Measurements from ENCODE around the gene ANKLE2.
A peak's percentile ranks its signal among the peaks of the same experiment; 100 is the strongest.

Gene ANKLE2

DNA sequence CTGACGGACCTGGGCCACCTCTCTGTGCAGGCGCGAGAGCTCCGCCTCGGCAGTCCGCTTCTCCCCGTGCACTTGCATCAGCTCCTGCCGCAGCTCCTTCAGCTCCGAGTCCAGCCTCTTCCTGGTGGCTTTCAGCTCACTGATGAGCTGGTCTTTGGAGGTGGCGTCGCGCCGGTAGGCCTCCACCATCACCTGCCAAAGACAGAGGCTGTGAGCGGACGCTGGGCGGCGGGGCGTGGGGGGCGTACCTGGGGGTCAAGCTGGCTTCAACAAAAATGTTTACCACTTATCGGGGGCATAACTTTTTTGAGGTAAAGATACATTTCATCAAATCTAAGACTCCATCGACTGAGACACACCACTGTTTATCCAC lies 27.5 kb upstream of the ANKLE2 start:
- Mint-ChIP-seq H3K9me3 (peaks cover 9% of the 10 kb centered on the region), H3K27me3 (ENCODE audit: low read depth, poor library complexity) (peaks cover 3% of the 10 kb centered on the region), H3K36me3 (ENCODE audit: low read depth) (peaks cover 83% of the 10 kb centered on the region), H3K4me1 (no peaks in the 10 kb centered on the region), H3K4me3 (no peak overlapping the region), H3K27ac (peak overlapping the region; percentile 64)
- TF ChIP-seq CTCF (IDR thresholded peaks at IDR 0.05), result no peak
- no peak for DNase-seq

- H3K4me1 Mint-ChIP-seq, result no peaks in the 10 kb centered on the region
- H3K27ac Mint-ChIP-seq, result peak overlapping the region; percentile 75
- TF ChIP-seq CTCF (IDR thresholded peaks at IDR 0.05), result no peak
- H3K27me3 Mint-ChIP-seq (ENCODE audit: low read depth, poor library complexity), result peaks cover 3% of the 10 kb centered on the region
- no peak overlapping the region for H3K4me3 Mint-ChIP-seq
- peaks cover 5% of the 10 kb centered on the region for H3K9me3 Mint-ChIP-seq
- no peak for DNase-seq
- peaks cover 79% of the 10 kb centered on the region for H3K36me3 Mint-ChIP-seq (ENCODE audit: low read depth)
Observed at GRCh38 chr12:132788375-132789098, 26.9 kb upstream of the ANKLE2 start.

DNA sequence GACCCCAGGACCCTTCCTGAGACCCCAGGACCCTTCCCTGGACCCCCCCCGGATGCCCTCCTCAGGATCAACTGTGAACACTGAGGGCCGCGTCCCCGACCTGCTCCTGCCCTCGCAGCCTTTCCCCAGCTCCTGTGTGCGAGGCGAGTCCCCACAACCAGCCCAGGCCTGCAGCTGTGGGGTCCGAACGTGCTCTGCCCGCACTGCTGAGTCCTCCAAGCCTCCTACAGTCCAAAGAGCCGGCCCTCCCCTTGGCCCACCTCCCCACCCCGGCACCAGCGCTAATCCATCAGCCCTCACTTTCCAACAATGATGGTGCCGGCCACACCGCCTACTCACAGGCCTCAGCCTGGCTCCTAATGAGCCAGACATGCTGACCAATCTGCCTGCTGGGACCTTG lies 26.2 kb upstream of the ANKLE2 start:
- H3K4me1 Mint-ChIP-seq, result no peaks in the 10 kb centered on the region
- no peak overlapping the region for H3K4me3 Mint-ChIP-seq
- H3K9me3 Mint-ChIP-seq, result peaks cover 5% of the 10 kb centered on the region
- no peak for DNase-seq
- H3K27ac Mint-ChIP-seq, result no peak overlapping the region
- no peak for TF ChIP-seq CTCF (IDR thresholded peaks at IDR 0.05)
- peaks cover 78% of the 10 kb centered on the region for H3K36me3 Mint-ChIP-seq (ENCODE audit: low read depth)
- peaks cover 3% of the 10 kb centered on the region for H3K27me3 Mint-ChIP-seq (ENCODE audit: low read depth, poor library complexity)

DNA sequence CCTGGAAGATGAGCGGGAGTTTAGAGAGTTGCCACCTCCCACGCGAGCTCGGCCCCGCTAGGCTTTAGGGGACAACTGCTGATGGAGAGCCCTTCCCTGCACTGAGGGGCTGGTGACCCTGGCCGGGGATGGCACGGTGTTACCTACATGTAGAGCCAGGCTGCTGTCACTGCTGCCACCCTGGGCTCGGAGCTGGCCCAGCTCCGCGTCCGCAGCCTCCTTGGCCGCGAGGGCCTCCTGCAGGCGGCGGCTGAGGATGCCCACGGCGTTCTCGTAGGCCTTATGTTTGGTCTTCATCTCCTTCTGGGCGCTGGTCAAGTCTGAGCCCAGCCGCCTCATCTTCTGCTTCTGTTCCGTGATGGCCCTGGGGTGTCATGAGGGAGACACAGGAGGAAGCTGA lies 24.6 kb upstream of the ANKLE2 start:
- no peak for DNase-seq
- peak overlapping the region; percentile 94 for H3K27ac Mint-ChIP-seq
- H3K27me3 Mint-ChIP-seq (ENCODE audit: low read depth, poor library complexity), result peaks cover 3% of the 10 kb centered on the region
- H3K4me1 Mint-ChIP-seq, result no peaks in the 10 kb centered on the region
- H3K36me3 Mint-ChIP-seq (ENCODE audit: low read depth), result peaks cover 71% of the 10 kb centered on the region
- no peaks in the 10 kb centered on the region for H3K9me3 Mint-ChIP-seq
- no peak overlapping the region for H3K4me3 Mint-ChIP-seq
- TF ChIP-seq CTCF (IDR thresholded peaks at IDR 0.05), result no peak

DNA sequence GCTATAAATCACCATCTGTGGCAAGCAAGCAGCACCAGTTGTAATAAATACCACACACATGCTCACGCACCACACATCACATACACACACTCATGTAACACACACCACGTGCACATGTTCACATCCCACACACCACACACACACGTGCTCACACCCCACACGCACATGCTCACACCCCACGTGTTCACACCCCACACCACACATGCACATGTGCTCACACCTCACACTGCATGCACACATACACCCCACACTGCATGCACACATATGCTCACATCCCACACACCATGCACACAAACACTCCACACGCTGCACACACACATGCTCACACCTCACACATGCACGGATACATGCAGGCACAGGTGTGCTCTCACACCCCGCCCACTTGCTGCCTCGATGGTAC lies 22.9 kb upstream of the ANKLE2 start:
- Mint-ChIP-seq H3K9me3 (no peaks in the 10 kb centered on the region), H3K27me3 (ENCODE audit: low read depth, poor library complexity) (peaks cover 3% of the 10 kb centered on the region), H3K27ac (peak overlapping the region; percentile 29), H3K36me3 (ENCODE audit: low read depth) (peaks cover 70% of the 10 kb centered on the region), H3K4me3 (no peak overlapping the region), H3K4me1 (no peaks in the 10 kb centered on the region)
- TF ChIP-seq CTCF (IDR thresholded peaks at IDR 0.05), result no peak
- DNase-seq, result no peak

- Mint-ChIP-seq H3K27ac (no peak overlapping the region), H3K4me3 (no peak overlapping the region)
- DNase-seq, result no peak
Observed at GRCh38 chr12:132783917-132784531, 22.4 kb upstream of the ANKLE2 start.

More at GRCh38 chr12:132783917-132784531, 22.4 kb upstream of the ANKLE2 start:
- Mint-ChIP-seq H3K27me3 (ENCODE audit: low read depth, poor library complexity) (peaks cover 3% of the 10 kb centered on the region), H3K4me1 (no peaks in the 10 kb centered on the region), H3K9me3 (no peaks in the 10 kb centered on the region), H3K36me3 (ENCODE audit: low read depth) (peaks cover 70% of the 10 kb centered on the region)
- no peak for TF ChIP-seq CTCF (IDR thresholded peaks at IDR 0.05)
